AG04450 (cell line): Measurements from ENCODE around the gene DNPEP. TPM values are rescaled to one million over a fixed set of nuclear protein-coding genes. Genes with fewer than 3 reads are reported as not detected.
A peak's percentile ranks its signal among the peaks of the same experiment; 100 is the strongest.

Source experiments
- CTCF ChIA-PET: fragments of 300-600, 350-600 bp; formaldehyde crosslinking; extraction: SDS; loops from one replicate; lab custom pipeline; 2022; ENCODE audit warnings: antibody characterized with exemption, inconsistent platforms; lab: Charles Lee
- POLR2A ChIA-PET: fragments of 350-600 bp; formaldehyde crosslinking; extraction: SDS; loops from one replicate; lab custom pipeline; 2021; ENCODE audit warnings: antibody characterized with exemption, inconsistent platforms; lab: Yijun Ruan, JAX
- DNase-seq: peaks from one replicate; pipeline ENCODE4 v3.0.0-alpha.2; 2011; ENCODE audit warnings: low read depth, low spot score
- H3K27ac ChIP-seq: one replicate; pipeline ENCODE4 v1.5.1; 2012; ENCODE audit warnings: low read depth, low read length, control low read depth
- H3K27me3 ChIP-seq: one replicate; pipeline ENCODE4 v1.6.0; 2012; ENCODE audit warnings: low read length; ENCODE audit not compliant: control insufficient read depth, insufficient read depth
- H3K4me3 ChIP-seq: 2 replicates; pipeline ENCODE4 v1.5.1; 2011; ENCODE audit warnings: mild to moderate bottlenecking, low read depth, low read length, control low read depth
- H3K9me3 ChIP-seq: 2 replicates; pipeline ENCODE4 v1.5.1; 2012; ENCODE audit warnings: low read length; ENCODE audit not compliant: control insufficient read depth, insufficient read depth
- polyA plus RNA-seq: library from polyadenylated mRNA; depleted of rRNA; stranded (reverse); fragments of >200 nt; gene quantifications from 2 replicates; pipeline ENCODE4 v1.2.3, GENCODE V29; 2011
- TF ChIP-seq, protein P1 (sequence below): IDR thresholded peaks from 2 replicates; pipeline ENCODE4 v1.5.1; 2011; ENCODE audit warnings: low read depth, low read length, control low read depth, inconsistent platforms

DNPEP gene
- polyA plus RNA-seq, 1 experiment: 41.5 TPM

DNA sequence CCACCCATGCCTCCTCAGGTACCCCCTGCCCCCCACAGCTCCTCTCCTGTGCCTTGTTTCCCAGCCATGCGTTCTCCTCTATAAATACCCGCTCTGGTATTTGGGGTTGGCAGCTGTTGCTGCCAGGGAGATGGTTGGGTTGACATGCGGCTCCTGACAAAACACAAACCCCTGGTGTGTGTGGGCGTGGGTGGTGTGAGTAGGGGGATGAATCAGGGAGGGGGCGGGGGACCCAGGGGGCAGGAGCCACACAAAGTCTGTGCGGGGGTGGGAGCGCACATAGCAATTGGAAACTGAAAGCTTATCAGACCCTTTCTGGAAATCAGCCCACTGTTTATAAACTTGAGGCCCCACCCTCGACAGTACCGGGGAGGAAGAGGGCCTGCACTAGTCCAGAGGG lies 29.7 kb upstream of the DNPEP start:
- CTCF ChIA-PET: interaction anchor here (0.8 to 2.3 kb wide), 4 partner anchors 15 to 113 kb away, joined by 3 to 6 read pairs (median 4); no protein-coding TSS in a partner anchor
- no peaks in the 10 kb centered on the region for H3K27me3 ChIP-seq
- no peak for DNase-seq
- TF ChIP-seq, protein P1, sequence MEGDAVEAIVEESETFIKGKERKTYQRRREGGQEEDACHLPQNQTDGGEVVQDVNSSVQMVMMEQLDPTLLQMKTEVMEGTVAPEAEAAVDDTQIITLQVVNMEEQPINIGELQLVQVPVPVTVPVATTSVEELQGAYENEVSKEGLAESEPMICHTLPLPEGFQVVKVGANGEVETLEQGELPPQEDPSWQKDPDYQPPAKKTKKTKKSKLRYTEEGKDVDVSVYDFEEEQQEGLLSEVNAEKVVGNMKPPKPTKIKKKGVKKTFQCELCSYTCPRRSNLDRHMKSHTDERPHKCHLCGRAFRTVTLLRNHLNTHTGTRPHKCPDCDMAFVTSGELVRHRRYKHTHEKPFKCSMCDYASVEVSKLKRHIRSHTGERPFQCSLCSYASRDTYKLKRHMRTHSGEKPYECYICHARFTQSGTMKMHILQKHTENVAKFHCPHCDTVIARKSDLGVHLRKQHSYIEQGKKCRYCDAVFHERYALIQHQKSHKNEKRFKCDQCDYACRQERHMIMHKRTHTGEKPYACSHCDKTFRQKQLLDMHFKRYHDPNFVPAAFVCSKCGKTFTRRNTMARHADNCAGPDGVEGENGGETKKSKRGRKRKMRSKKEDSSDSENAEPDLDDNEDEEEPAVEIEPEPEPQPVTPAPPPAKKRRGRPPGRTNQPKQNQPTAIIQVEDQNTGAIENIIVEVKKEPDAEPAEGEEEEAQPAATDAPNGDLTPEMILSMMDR: no peak
- H3K27ac ChIP-seq: no peak overlapping the region
- H3K4me3 ChIP-seq: no peak overlapping the region
- POLR2A ChIA-PET: interaction anchor here (0.6 kb wide), 1 partner anchor 30 kb away, joined by 7 read pairs; the partner anchor contains the start of gene DNPEP
- peaks cover 8% of the 10 kb centered on the region; the same call in 1 of the 2 replicates for H3K9me3 ChIP-seq

DNA sequence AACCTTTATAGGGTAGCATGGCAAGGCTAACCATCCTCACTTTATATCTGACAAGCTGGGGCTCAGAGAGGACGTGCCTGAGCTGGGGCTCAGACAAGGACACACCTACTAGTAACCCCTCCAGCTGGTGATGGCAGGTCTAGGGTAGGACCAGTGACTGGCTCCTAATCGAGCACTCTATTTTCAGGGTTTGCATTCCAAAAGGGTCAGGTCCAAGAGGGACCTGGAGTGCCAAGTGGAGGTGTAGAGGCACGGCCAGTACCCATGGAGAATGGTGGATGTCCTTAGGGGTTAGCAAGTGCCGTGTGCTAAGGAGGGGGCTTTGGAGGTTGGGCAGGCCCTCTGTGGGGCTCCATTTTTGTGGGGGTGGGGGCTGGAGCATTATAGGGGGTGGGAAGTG lies 29.2 kb upstream of the DNPEP start:
- POLR2A ChIA-PET: no interaction called here
- CTCF ChIA-PET: interaction anchor here (0.8 to 2.3 kb wide), 4 partner anchors 15 to 113 kb away, joined by 3 to 6 read pairs (median 4); no protein-coding TSS in a partner anchor
- no peak for DNase-seq
- Histone ChIP-seq H3K4me3 (no peak overlapping the region), H3K27me3 (no peaks in the 10 kb centered on the region), H3K27ac (peak overlapping the region; percentile 21), H3K9me3 (peaks cover 13% of the 10 kb centered on the region; the same call in 1 of the 2 replicates)
- TF ChIP-seq, protein P1: no peak

DNA sequence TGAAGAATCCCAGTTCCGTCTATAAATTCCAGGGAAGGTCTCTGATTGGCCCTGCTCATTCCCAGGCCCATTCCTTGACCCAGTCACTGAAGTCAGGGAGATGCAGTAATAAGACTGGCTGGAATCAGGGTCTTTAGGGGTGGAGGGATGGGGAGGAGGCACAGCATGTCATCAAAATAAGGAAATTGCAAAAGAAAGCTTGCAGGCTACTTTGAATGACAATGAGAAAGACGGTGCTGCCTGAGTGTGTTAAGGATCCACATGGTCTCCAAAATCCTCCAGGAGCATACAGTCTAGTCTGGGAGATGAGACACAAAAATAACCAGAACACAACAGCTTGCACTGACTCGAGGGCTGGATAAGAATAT lies 28.5 kb upstream of the DNPEP start:
- Histone ChIP-seq H3K27ac (no peak overlapping the region), H3K9me3 (peaks cover 16% of the 10 kb centered on the region; the same call in 1 of the 2 replicates), H3K27me3 (no peaks in the 10 kb centered on the region), H3K4me3 (no peak overlapping the region)
- ChIA-PET CTCF (interaction anchor here (1.3 to 2.3 kb wide), 3 partner anchors 14 to 60 kb away, joined by 5 to 7 read pairs (median 6); no protein-coding TSS in a partner anchor), POLR2A (interaction anchor here (0.7 to 0.8 kb wide), 2 partner anchors 104 to 110 kb away, joined by 3 read pairs; no protein-coding TSS in a partner anchor)
- no peak for DNase-seq
- TF ChIP-seq, protein P1: no peak

DNA sequence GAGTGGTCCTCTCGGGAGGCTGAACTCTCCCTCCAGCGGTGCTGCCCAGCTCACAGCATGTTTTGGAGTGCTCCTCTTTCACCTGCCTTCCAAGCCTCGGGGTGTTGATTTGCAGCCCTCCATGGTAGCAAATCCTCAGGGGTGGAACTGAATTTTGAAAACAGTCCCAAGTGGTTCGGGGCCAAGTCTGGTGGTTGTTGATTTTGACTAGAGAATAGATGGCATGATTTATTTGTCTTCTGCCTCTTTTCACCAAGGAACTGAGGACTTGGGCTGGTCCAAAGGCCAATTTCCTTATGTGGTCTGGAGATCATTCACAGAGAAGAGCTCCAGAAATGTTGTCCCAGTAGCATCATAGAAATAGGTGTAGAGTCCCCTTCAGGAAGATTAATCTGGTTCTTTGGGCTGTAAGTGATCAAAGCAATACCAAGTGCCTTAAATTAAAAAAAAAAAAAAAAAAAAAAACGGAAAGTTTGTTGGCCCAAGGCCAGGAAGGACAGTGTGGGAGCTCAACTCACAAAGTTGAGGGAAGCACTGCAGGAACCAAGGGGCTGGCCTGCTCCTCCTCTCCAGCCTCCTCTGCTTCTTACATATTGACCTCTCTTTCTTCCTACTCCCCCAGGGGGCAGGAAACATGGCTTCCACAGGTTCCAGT lies 28.0 kb upstream of the DNPEP start:
- no peak overlapping the region for H3K4me3 ChIP-seq
- TF ChIP-seq, protein P1: no peak
- H3K27ac ChIP-seq: no peak overlapping the region
- ChIA-PET CTCF (interaction anchor here (1.6 to 2.3 kb wide), 2 partner anchors 13 to 61 kb away, joined by 6 to 7 read pairs; no protein-coding TSS in a partner anchor), POLR2A (interaction anchor here (0.7 to 0.8 kb wide), 2 partner anchors 105 to 110 kb away, joined by 3 read pairs; no protein-coding TSS in a partner anchor)
- H3K27me3 ChIP-seq: no peaks in the 10 kb centered on the region
- peaks cover 16% of the 10 kb centered on the region; the same call in 1 of the 2 replicates for H3K9me3 ChIP-seq
- no peak for DNase-seq

DNA sequence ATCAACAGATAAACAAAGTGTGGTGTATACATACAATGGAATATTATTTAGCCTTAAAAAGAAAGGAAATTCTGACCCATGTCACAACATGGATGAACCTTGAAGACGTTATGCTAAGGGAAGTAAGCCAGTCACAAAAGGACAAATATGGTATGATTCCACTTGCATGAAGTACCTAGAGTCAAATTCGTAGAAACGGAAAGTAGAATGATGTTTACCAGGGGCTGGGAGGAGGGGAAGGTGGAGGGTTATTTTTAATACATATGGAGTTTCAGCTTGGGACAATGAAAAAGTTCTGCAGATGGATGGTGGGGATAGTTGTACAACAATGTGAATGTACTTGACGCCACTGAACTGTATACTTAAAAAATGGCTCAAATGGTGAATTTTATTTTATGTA lies 27.1 kb upstream of the DNPEP start:
- TF ChIP-seq, protein P1: no peak

More for the DNA sequence above, 27.1 kb upstream of the DNPEP start:
- Histone ChIP-seq H3K27me3 (no peaks in the 10 kb centered on the region), H3K4me3 (no peak overlapping the region), H3K27ac (no peak overlapping the region), H3K9me3 (peaks cover 16% of the 10 kb centered on the region; the same call in 1 of the 2 replicates)
- POLR2A ChIA-PET: no interaction called here
- no peak for DNase-seq
- CTCF ChIA-PET: interaction anchor here (0.6 to 2.3 kb wide), 3 partner anchors 13 to 95 kb away, joined by 6 to 8 read pairs (median 7); no protein-coding TSS in a partner anchor
